Esophagus muscularis mucosa (tissue), 4 donors: Measurements from ENCODE around the gene GALK2.

Source experiments
- CTCF ChIP-seq, 3 experiments: fragments of 200-600 bp in 2 of 3; fragments of 450-650 bp in 1 of 3; sonication (generic) in 2 of 3; IDR thresholded peaks; one replicate each; pipeline ENCODE4 v1.5.1; 2017 to 2019; ENCODE audit warnings: antibody characterized with exemption in 3 of 3, mild to moderate bottlenecking in 2 of 3, moderate library complexity in 1 of 3
- EP300 ChIP-seq: sonication (generic); formaldehyde crosslinking; IDR thresholded peaks from one replicate; pipeline ENCODE4 v1.6.1; 2017; ENCODE audit warnings: antibody characterized with exemption
- POLR2A ChIP-seq: fragments of 450-650 bp; IDR thresholded peaks from one replicate; pipeline ENCODE4 v1.6.1; 2017; ENCODE audit warnings: antibody characterized with exemption, moderate library complexity, mild to moderate bottlenecking, low read depth

GRCh38 chr15:49190586-49190985 lies 20.5 kb downstream of the GALK2 start:
- TF ChIP-seq CTCF (IDR thresholded peaks at IDR 0.05) = no peak
- TF ChIP-seq POLR2A = no peak
- no peak for TF ChIP-seq EP300
